Measurements from ENCODE around the gene PHLPP2.

DNA sequence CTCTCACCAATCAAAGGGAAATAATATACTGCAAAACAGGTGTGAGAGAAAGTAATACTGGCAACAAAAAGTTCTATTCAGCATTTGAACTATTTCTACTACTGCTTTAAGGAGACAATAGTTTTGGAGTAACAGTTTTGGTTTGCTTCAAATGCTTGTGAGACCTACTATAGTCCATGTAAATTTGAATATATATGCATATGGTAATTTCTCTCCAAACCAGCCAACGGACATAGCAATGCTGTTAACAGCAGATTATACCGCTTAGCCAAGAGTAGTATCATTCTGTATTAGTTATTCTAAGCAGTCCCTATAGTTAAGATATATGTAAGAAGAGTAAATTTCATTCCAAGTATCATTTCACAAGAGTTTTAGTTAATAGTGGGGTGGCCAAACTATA, 18.5 kb downstream of the PHLPP2 start:
- no peak for TF ChIP-seq POLR2AphosphoS5 (IDR thresholded peaks at IDR 0.05)
- TF ChIP-seq, protein P1, sequence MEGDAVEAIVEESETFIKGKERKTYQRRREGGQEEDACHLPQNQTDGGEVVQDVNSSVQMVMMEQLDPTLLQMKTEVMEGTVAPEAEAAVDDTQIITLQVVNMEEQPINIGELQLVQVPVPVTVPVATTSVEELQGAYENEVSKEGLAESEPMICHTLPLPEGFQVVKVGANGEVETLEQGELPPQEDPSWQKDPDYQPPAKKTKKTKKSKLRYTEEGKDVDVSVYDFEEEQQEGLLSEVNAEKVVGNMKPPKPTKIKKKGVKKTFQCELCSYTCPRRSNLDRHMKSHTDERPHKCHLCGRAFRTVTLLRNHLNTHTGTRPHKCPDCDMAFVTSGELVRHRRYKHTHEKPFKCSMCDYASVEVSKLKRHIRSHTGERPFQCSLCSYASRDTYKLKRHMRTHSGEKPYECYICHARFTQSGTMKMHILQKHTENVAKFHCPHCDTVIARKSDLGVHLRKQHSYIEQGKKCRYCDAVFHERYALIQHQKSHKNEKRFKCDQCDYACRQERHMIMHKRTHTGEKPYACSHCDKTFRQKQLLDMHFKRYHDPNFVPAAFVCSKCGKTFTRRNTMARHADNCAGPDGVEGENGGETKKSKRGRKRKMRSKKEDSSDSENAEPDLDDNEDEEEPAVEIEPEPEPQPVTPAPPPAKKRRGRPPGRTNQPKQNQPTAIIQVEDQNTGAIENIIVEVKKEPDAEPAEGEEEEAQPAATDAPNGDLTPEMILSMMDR (IDR thresholded peaks at IDR 0.05), result no peak
- TF ChIP-seq POLR2A (IDR thresholded peaks at IDR 0.05), result no peak
